Measurements from ENCODE around the gene SMIM11. TPM values are rescaled to one million over a fixed set of nuclear protein-coding genes. Genes with fewer than 3 reads are reported as not detected.

SMIM11 gene
- 10 to 100 TPM in 1 of 2 donors, 1 to 10 TPM in 1; 6.9 to 12.3 TPM for total RNA-seq

GRCh38 chr21:34374940-34375618 lies at the start of gene SMIM11:
Gene SMIM11 (plus strand): TSS chr21:34375507. CDS start chr21:34379505, 3,998 bp downstream.

GRCh38 chr21:34363733-34364132 lies 11.6 kb upstream of the SMIM11 start, which contains the start of gene KCNE2:
Gene KCNE2 (plus strand): TSS chr21:34364006. CDS start chr21:34370479, 6,473 bp downstream.

DNA sequence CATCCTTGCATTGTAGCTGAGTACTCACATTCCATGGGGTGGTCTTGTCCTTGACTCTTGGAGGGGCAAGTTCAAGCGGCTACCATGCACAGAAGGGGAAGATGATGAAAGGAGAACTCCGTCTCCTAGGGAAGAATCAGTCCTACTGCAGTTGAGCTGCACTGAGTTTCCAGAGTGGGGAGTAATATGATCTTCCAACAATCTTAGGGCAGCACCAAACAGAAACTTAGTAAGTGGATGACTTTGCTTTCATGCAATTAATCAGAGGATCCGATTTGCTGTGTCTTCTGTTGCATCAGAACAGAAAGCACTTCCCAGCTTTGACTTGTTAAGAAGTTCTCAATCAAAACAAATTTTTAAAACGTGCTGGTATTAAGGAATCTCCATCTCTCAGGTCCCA lies 48.5 kb downstream of the SMIM11 start, which contains the start of gene SMIM34:
SMIM34 (minus strand) TSS at position 147 of the 400 bp plus-strand sequence; CDS start at position 35, 112 bp downstream.

Other genes with a start within 250 kb of the SMIM11 start
- gene KCNE2, start 11.5 kb upstream of the SMIM11 start, total RNA-seq, result not detected
- not detected for gene SMIM34, start 48.4 kb downstream of the SMIM11 start, total RNA-seq
- gene KCNE1, start 136.7 kb downstream of the SMIM11 start, total RNA-seq, result under 1 TPM; 0.34 to 1.00 TPM
- 100 to 1,000 TPM; 255 to 653 TPM for gene RCAN1, start 239.6 kb downstream of the SMIM11 start, total RNA-seq

All from melanocyte of skin (primary cell).